Esophagus muscularis mucosa (tissue), 4 donors: ENCODE data around the gene CDH20. TPM values are rescaled to one million over a fixed set of nuclear protein-coding genes. Genes with fewer than 3 reads are reported as not detected.

Source experiments
- DNase-seq: peaks from one replicate; pipeline ENCODE4 v3.0.0-alpha.2; 2017; ENCODE audit errors: extremely low spot score
- H3K27ac ChIP-seq, 4 donors: fragments of 200-600 bp; sonication (generic); replicated peaks in 1 of 4; 1 replicate in 3 of 4; 2 replicates in 1 of 4; pipeline ENCODE4 v1.5.1; 2016 to 2019; ENCODE audit warnings: mild to moderate bottlenecking in 1 of 4
- H3K27me3 ChIP-seq, 4 donors: fragments of 200-600 bp; sonication (generic); one replicate each; pipeline versions ENCODE4 v1.5.1 to v1.6.0; 2016 to 2019
- H3K36me3 ChIP-seq, 4 donors: fragments of 200-600 bp; sonication (generic); one replicate each; pipeline ENCODE4 v1.5.1; 2016 to 2019
- H3K4me1 ChIP-seq, 4 donors: fragments of 200-600 bp; sonication (generic); one replicate each; pipeline ENCODE4 v1.5.1; 2016 to 2019
- H3K4me3 ChIP-seq, 4 donors: fragments of 200-600 bp; sonication (generic); 1 replicate in 2 of 4; 2 replicates in 2 of 4; pipeline ENCODE4 v1.5.1; 2016 to 2019; ENCODE audit warnings: mild to moderate bottlenecking in 4 of 4, moderate library complexity in 1 of 4
- H3K9me3 ChIP-seq, 4 donors: fragments of 200-600 bp; sonication (generic); 1 replicate in 3 of 4; 2 replicates in 1 of 4; pipeline ENCODE4 v1.5.1; 2016 to 2019
- CTCF ChIP-seq, 3 experiments: fragments of 200-600 bp in 2 of 3; fragments of 450-650 bp in 1 of 3; sonication (generic) in 2 of 3; IDR thresholded peaks; one replicate each; pipeline ENCODE4 v1.5.1; 2017 to 2019; ENCODE audit warnings: antibody characterized with exemption in 3 of 3, mild to moderate bottlenecking in 2 of 3, moderate library complexity in 1 of 3
- EP300 ChIP-seq: sonication (generic); formaldehyde crosslinking; IDR thresholded peaks from one replicate; pipeline ENCODE4 v1.6.1; 2017; ENCODE audit warnings: antibody characterized with exemption
- POLR2A ChIP-seq: fragments of 450-650 bp; IDR thresholded peaks from one replicate; pipeline ENCODE4 v1.6.1; 2017; ENCODE audit warnings: antibody characterized with exemption, moderate library complexity, mild to moderate bottlenecking, low read depth
- POLR2AphosphoS5 ChIP-seq, 2 donors: sonication (generic); formaldehyde crosslinking; IDR thresholded peaks; one replicate each; pipeline ENCODE4 v1.6.1; 2017; ENCODE audit warnings: antibody characterized with exemption in 2 of 2
- WGBS: methylation state at CpG from one replicate; pipeline ENCODE4 v1.1.5; 2018; 5-methylcytosine and 5-hydroxymethylcytosine counted together
- intact Hi-C: fragments of 100-400 bp; cut with DNase I; formaldehyde crosslinking; loops from one replicate; pipeline ENCODE4 v1.15.1; 2023
- total RNA-seq, 4 donors: library from RNA; depleted of rRNA; stranded (reverse); fragments of >200 nt; gene quantifications; one replicate each; pipeline versions ENCODE4 v1.1.0 to v1.2.1, GENCODE V29; 2016

Gene CDH20
- total RNA-seq, 4 donors from 2014 or later: 0.06 to 0.99 (median 0.27) TPM

GRCh38 chr18:61549416-61549815 lies 216.2 kb downstream of the CDH20 start:
- Histone ChIP-seq H3K9me3 (no peaks in the 10 kb centered on the region), H3K27ac (no peak overlapping the region), H3K4me1 (peaks cover 0 to 6% (median 0%) of the 10 kb centered on the region in 4 donors), H3K27me3 (peaks cover 0 to 4% (median 0%) of the 10 kb centered on the region in 4 donors), H3K4me3 (no peak overlapping the region), H3K36me3 (no peaks in the 10 kb centered on the region)
- 95% methylated on average over 3 of the region's 3 CpGs for WGBS
- TF ChIP-seq EP300 (no peak), POLR2AphosphoS5 (IDR thresholded peaks at IDR 0.05) (no peak)
- intact Hi-C loops: no loop called here
- DNase-seq: no peak

GRCh38 chr18:61549889-61550288 lies 216.7 kb downstream of the CDH20 start:
- Histone ChIP-seq H3K36me3 (no peaks in the 10 kb centered on the region), H3K9me3 (no peaks in the 10 kb centered on the region), H3K27ac (no peak overlapping the region), H3K4me3 (no peak overlapping the region), H3K4me1 (peaks cover 0 to 6% (median 0%) of the 10 kb centered on the region in 4 donors), H3K27me3 (peaks cover 0 to 6% (median 0%) of the 10 kb centered on the region in 4 donors)
- TF ChIP-seq POLR2AphosphoS5 (IDR thresholded peaks at IDR 0.05) (no peak), CTCF (IDR thresholded peaks at IDR 0.05) (no peak), POLR2A (no peak), EP300 (no peak)
- intact Hi-C loops: loop anchor here (5.0 kb wide), 1 partner anchor 582 kb away; no protein-coding TSS in a partner anchor
- 92% methylated on average over 10 of the region's 11 CpGs for WGBS
- no peak for DNase-seq

GRCh38 chr18:61551586-61551985 lies 218.4 kb downstream of the CDH20 start:
- intact Hi-C loops: loop anchor here (5.0 kb wide), 1 partner anchor 581 kb away; no protein-coding TSS in a partner anchor
- WGBS: 20% methylated on average over 5 of the region's 5 CpGs
- H3K4me1 ChIP-seq: no peaks in the 10 kb centered on the region
- H3K9me3 ChIP-seq: no peaks in the 10 kb centered on the region
- H3K27me3 ChIP-seq: peaks cover 0 to 6% (median 0%) of the 10 kb centered on the region in 4 donors
- H3K36me3 ChIP-seq: no peaks in the 10 kb centered on the region
- no peak overlapping the region for H3K4me3 ChIP-seq
- TF ChIP-seq POLR2A (no peak), CTCF (IDR thresholded peaks at IDR 0.05) (peak; percentile 69 to 88 (median 70))
- peak; percentile 79 for DNase-seq
- no peak overlapping the region for H3K27ac ChIP-seq

GRCh38 chr18:61553045-61553659 lies 219.9 kb downstream of the CDH20 start:
- H3K27ac ChIP-seq: no peak overlapping the region
- peaks cover 0 to 6% (median 0%) of the 10 kb centered on the region in 4 donors for H3K27me3 ChIP-seq
- no peaks in the 10 kb centered on the region for H3K4me1 ChIP-seq
- WGBS: 76% methylated on average over 4 of the region's 4 CpGs
- H3K9me3 ChIP-seq: no peaks in the 10 kb centered on the region
- intact Hi-C loops: loop anchor here (5.0 kb wide), 1 partner anchor 579 kb away; no protein-coding TSS in a partner anchor
- no peak for DNase-seq
- no peaks in the 10 kb centered on the region for H3K36me3 ChIP-seq
- H3K4me3 ChIP-seq: no peak overlapping the region
- TF ChIP-seq POLR2A: no peak
- no peak for TF ChIP-seq CTCF (IDR thresholded peaks at IDR 0.05)
- TF ChIP-seq EP300: no peak
- TF ChIP-seq POLR2AphosphoS5 (IDR thresholded peaks at IDR 0.05): no peak

GRCh38 chr18:61554117-61554776 lies 221.0 kb downstream of the CDH20 start:
- 87% methylated on average over 44 of the region's 67 CpGs for WGBS
- intact Hi-C loops: loop anchor here (5.0 kb wide), 1 partner anchor 578 kb away; no protein-coding TSS in a partner anchor
- no peak for TF ChIP-seq EP300
- TF ChIP-seq POLR2A: no peak
- no peak for TF ChIP-seq POLR2AphosphoS5 (IDR thresholded peaks at IDR 0.05)
- no peak for TF ChIP-seq CTCF (IDR thresholded peaks at IDR 0.05)

More at GRCh38 chr18:61554117-61554776, 221.0 kb downstream of the CDH20 start:
- Histone ChIP-seq H3K4me1 (no peaks in the 10 kb centered on the region), H3K9me3 (no peaks in the 10 kb centered on the region), H3K27ac (no peak overlapping the region), H3K4me3 (peak overlapping the region; percentile 10 to 26 (median 22)), H3K36me3 (no peaks in the 10 kb centered on the region), H3K27me3 (peaks cover 0 to 6% (median 0%) of the 10 kb centered on the region in 4 donors)
- peak; percentile 75 for DNase-seq
